ENCODE data around the gene BCOR. TPM values are rescaled to one million over a fixed set of nuclear protein-coding genes. Genes with fewer than 3 reads are reported as not detected.

BCOR gene
- total and polyA plus RNA-seq, 2 of the 8 experiments (the other 6 are each of a cell fraction or from before 2014, with no cell fraction given) = 25.0 to 50.8 TPM

DNA sequence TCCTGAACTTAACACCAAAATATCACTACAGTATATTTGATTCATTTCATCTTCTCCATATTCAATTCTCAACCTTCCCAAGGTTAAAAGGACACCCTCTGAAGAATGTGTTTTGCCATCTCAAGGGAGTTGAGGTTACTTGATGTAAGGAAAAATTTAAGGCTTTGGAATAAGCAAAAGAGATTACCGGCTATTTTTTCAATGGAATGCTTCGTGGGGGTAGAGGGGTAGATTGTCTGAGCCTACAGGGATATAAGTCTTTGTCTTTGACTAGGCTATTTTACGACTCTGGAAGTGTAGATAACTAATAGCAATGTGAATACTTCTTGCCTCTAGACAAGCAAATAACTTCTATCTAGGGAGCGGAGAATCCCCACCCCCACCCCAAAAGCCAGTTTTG is 78.2 kb downstream of the BCOR start:
- no peak overlapping the region for H4K91ac ChIP-seq (replicated peaks; ENCODE audit: insufficient read length, low read length)
- no peak for DNase-seq (ENCODE audit: low read depth in 1 of 2, low spot score in 2 of 2)
- H3K79me1 ChIP-seq (ENCODE audit: low read depth, low read length) = no peaks in the 10 kb centered on the region
- FAIRE-seq = no peak
- no peak overlapping the region for H2BK15ac ChIP-seq (ENCODE audit: low read length)
- H2BK20ac ChIP-seq (ENCODE audit: low read length) = no peak overlapping the region
- no peak overlapping the region for H2AK5ac ChIP-seq (ENCODE audit: low read depth, low read length)
- no peak overlapping the region for H3K27ac ChIP-seq (ENCODE audit: low read depth, low read length)
- H2BK12ac ChIP-seq (ENCODE audit: low read depth, low read length) = no peak overlapping the region
- H3K14ac ChIP-seq (ENCODE audit: insufficient read length) = no peak overlapping the region
- no peak overlapping the region for H3K18ac ChIP-seq (ENCODE audit: extremely low read depth, low read length)
- H2BK5ac ChIP-seq (ENCODE audit: low read depth, low read length) = no peak overlapping the region
- H3K23ac ChIP-seq (ENCODE audit: insufficient read length) = no peak overlapping the region
- no peak overlapping the region for H2BK120ac ChIP-seq (replicated peaks; ENCODE audit: low read depth, low read length)
- no peaks in the 10 kb centered on the region; the same call in 1 of the 2 replicates for H3K23me2 ChIP-seq (ENCODE audit: low read depth, low read length)
- no peaks in the 10 kb centered on the region for H3K9me3 ChIP-seq (ENCODE audit: insufficient read depth in 2 of 2, low read depth in 1 of 2, low read length in 1 of 2)
- no peak overlapping the region for H4K8ac ChIP-seq (ENCODE audit: extremely low read depth, insufficient read depth, low read length)
- no peak overlapping the region for H3K4ac ChIP-seq (replicated peaks; ENCODE audit: insufficient read length, low read depth, low read length)
- H3K4me2 ChIP-seq (ENCODE audit: insufficient read depth in 1 of 2, low read depth in 2 of 2, low read length in 2 of 2) = no peak overlapping the region
- ChIA-PET CTCF (ENCODE audit: partially characterized antibody) (no interaction called here), POLR2A (ENCODE audit: partially characterized antibody) (interaction anchor here (0.7 kb wide), 1 partner anchor 208 kb away, joined by 7 read pairs; no protein-coding TSS in a partner anchor)
- H2AFZ ChIP-seq (ENCODE audit: low read length) = no peak overlapping the region
- H3K9ac ChIP-seq (replicated peaks in 1 of 4; ENCODE audit: extremely low read depth in 1 of 4, low read depth in 3 of 4, low read length in 3 of 4) = no peak overlapping the region
- no peaks in the 10 kb centered on the region for H3K36me3 ChIP-seq (ENCODE audit: control insufficient read depth in 2 of 4, insufficient read depth in 4 of 4, low read length in 3 of 4)
- H3K4me3 ChIP-seq (ENCODE audit: extremely low read depth in 1 of 4, insufficient read depth in 2 of 4, low read depth in 3 of 4, low read length in 4 of 4) = no peak overlapping the region
- H3K27me3 ChIP-seq (replicated peaks in 1 of 4; ENCODE audit: control insufficient read depth in 3 of 4, extremely low read depth in 1 of 4, insufficient read depth in 3 of 4, low read length in 3 of 4) = peaks cover 0 to 6% (median 0%) of the 10 kb centered on the region in 4 experiments; a peak in 4 of 7 replicates
- no peak overlapping the region for H3K56ac ChIP-seq (replicated peaks; ENCODE audit: insufficient read length, low read depth, low read length)
- H3K79me2 ChIP-seq (ENCODE audit: control insufficient read depth in 1 of 2, insufficient read depth in 2 of 2, low read length in 2 of 2) = no peaks in the 10 kb centered on the region
- 90% methylated on average over 2 of the region's 4 CpGs; no CpG with 5 or more reads in 1 of the 2 experiments for WGBS, 2 experiments (ENCODE audit: extremely low coverage in 1 of 2, insufficient coverage in 1 of 2, insufficient read length in 1 of 2, insufficient replicate concordance in 2 of 2, low coverage in 1 of 2, low lambda C conversion rate in 2 of 2, missing lambda C conversion rate in 1 of 2)
- no peaks in the 10 kb centered on the region for H4K20me1 ChIP-seq (replicated peaks in 1 of 2; ENCODE audit: control insufficient read depth in 1 of 2, insufficient read depth in 2 of 2, low read length in 2 of 2)
- H4K5ac ChIP-seq (ENCODE audit: insufficient read length, low read depth, low read length) = no peak overlapping the region
- peaks cover 0 to 7% (median under 1%) of the 10 kb centered on the region in 4 experiments; a peak in 3 of 7 replicates for H3K4me1 ChIP-seq (replicated peaks in 1 of 4; ENCODE audit: control insufficient read depth in 3 of 4, insufficient read depth in 4 of 4, low read length in 3 of 4)
- TF ChIP-seq SP1 (IDR thresholded peaks at IDR 0.05; ENCODE audit: low read depth, low read length) (no peak), HDAC2 (IDR thresholded peaks at IDR 0.05; ENCODE audit: borderline replicate concordance in 1 of 2, low read depth in 2 of 2, low read length in 2 of 2) (no peak), EP300 (IDR thresholded peaks at IDR 0.05; ENCODE audit: borderline replicate concordance in 1 of 2, low read depth in 2 of 2, low read length in 2 of 2) (no peak), RXRA (IDR thresholded peaks at IDR 0.05; ENCODE audit: insufficient read depth, low read depth, low read length) (no peak), POLR2A (IDR thresholded peaks at IDR 0.05; ENCODE audit: control extremely low read depth in 1 of 2, low read depth in 2 of 2, low read length in 2 of 2) (no peak), SP2 (IDR thresholded peaks at IDR 0.05; ENCODE audit: low read length) (no peak), BCL11A (IDR thresholded peaks at IDR 0.05; ENCODE audit: low read depth in 2 of 2, low read length in 2 of 2) (no peak), KDM1A (IDR thresholded peaks at IDR 0.05; ENCODE audit: borderline replicate concordance, low read length) (no peak), CREB1 (IDR thresholded peaks at IDR 0.05) (no peak), CBX5 (IDR thresholded peaks at IDR 0.05; ENCODE audit: low read depth, low read length) (no peak), SIN3A (conservative IDR thresholded peaks at IDR 0.05 in 1 of 2, IDR thresholded peaks at IDR 0.05 in 1 of 2; ENCODE audit: low read depth in 1 of 2, low read length in 2 of 2) (no peak), MAFK (IDR thresholded peaks at IDR 0.05; ENCODE audit: low read depth, low read length) (no peak), KDM4A (IDR thresholded peaks at IDR 0.05; ENCODE audit: low read depth, low read length, severe bottlenecking) (no peak), CBX8 (IDR thresholded peaks at IDR 0.05; ENCODE audit: borderline replicate concordance, low read depth, low read length) (no peak), CHD2 (IDR thresholded peaks at IDR 0.05; ENCODE audit: low read length) (no peak)

Measured in H1 (cell line).